ENCODE data around the gene MBTPS1. TPM values are rescaled to one million over a fixed set of nuclear protein-coding genes. Genes with fewer than 3 reads are reported as not detected.

Gene MBTPS1
- total and polyA plus RNA-seq, 2 experiments from 2014 or later = 61.0 to 69.7 TPM

GRCh38 chr16:84085271-84085667 is 31.5 kb downstream of the MBTPS1 start:
- H3K4me3 ChIP-seq = no peak overlapping the region
- TF ChIP-seq CTCF (IDR thresholded peaks at IDR 0.05; ENCODE audit: low read depth, low read length) = no peak
- H3K9me3 ChIP-seq (ENCODE audit: low read depth) = no peaks in the 10 kb centered on the region
- H3K4me1 ChIP-seq (ENCODE audit: low read depth) = no peaks in the 10 kb centered on the region
- H3K27ac ChIP-seq = no peak overlapping the region
- no peaks in the 10 kb centered on the region for H3K27me3 ChIP-seq
- H3K36me3 ChIP-seq = peaks cover 63% of the 10 kb centered on the region
- DNase-seq (ENCODE audit: low read depth in 1 of 2, low spot score in 1 of 2) = no peak

- H3K36me3 ChIP-seq = peaks cover 57% of the 10 kb centered on the region
- no peaks in the 10 kb centered on the region for H3K9me3 ChIP-seq (ENCODE audit: low read depth)
- peak; percentile 72 to 78 for DNase-seq (ENCODE audit: low read depth in 1 of 2, low spot score in 1 of 2)
- no peak overlapping the region for H3K27ac ChIP-seq
- H3K4me1 ChIP-seq (ENCODE audit: low read depth) = no peaks in the 10 kb centered on the region
- peak; percentile 79 for TF ChIP-seq CTCF (IDR thresholded peaks at IDR 0.05; ENCODE audit: low read depth, low read length)
- H3K4me3 ChIP-seq = no peak overlapping the region
- H3K27me3 ChIP-seq = no peaks in the 10 kb centered on the region
Measured at GRCh38 chr16:84084570-84085270, 32.0 kb downstream of the MBTPS1 start.

GRCh38 chr16:84082835-84083569 is 33.7 kb downstream of the MBTPS1 start:
- Histone ChIP-seq H3K9me3 (ENCODE audit: low read depth) (no peaks in the 10 kb centered on the region), H3K27me3 (no peaks in the 10 kb centered on the region), H3K27ac (no peak overlapping the region), H3K4me1 (ENCODE audit: low read depth) (no peaks in the 10 kb centered on the region), H3K36me3 (peaks cover 55% of the 10 kb centered on the region), H3K4me3 (no peak overlapping the region)
- TF ChIP-seq CTCF (IDR thresholded peaks at IDR 0.05; ENCODE audit: low read depth, low read length) = no peak
- DNase-seq (ENCODE audit: low read depth in 1 of 2, low spot score in 1 of 2) = no peak

- no peak for DNase-seq (ENCODE audit: low read depth in 1 of 2, low spot score in 1 of 2)
Measured at GRCh38 chr16:84082110-84082509, 34.6 kb downstream of the MBTPS1 start.

GRCh38 chr16:84081446-84081989 is 35.2 kb downstream of the MBTPS1 start:
- H3K27me3 ChIP-seq = no peaks in the 10 kb centered on the region
- H3K9me3 ChIP-seq (ENCODE audit: low read depth) = no peaks in the 10 kb centered on the region
- no peak overlapping the region for H3K4me3 ChIP-seq
- DNase-seq (ENCODE audit: low read depth in 1 of 2, low spot score in 1 of 2) = no peak
- H3K4me1 ChIP-seq (ENCODE audit: low read depth) = no peaks in the 10 kb centered on the region
- H3K36me3 ChIP-seq = peaks cover 46% of the 10 kb centered on the region
- H3K27ac ChIP-seq = no peak overlapping the region
- TF ChIP-seq CTCF (IDR thresholded peaks at IDR 0.05; ENCODE audit: low read depth, low read length) = no peak

More at GRCh38 chr16:84082110-84082509, 34.6 kb downstream of the MBTPS1 start:
- H3K27ac ChIP-seq = no peak overlapping the region
- TF ChIP-seq CTCF (IDR thresholded peaks at IDR 0.05; ENCODE audit: low read depth, low read length) = no peak
- H3K4me1 ChIP-seq (ENCODE audit: low read depth) = no peaks in the 10 kb centered on the region
- no peak overlapping the region for H3K4me3 ChIP-seq
- H3K36me3 ChIP-seq = peaks cover 52% of the 10 kb centered on the region
- H3K27me3 ChIP-seq = no peaks in the 10 kb centered on the region
- H3K9me3 ChIP-seq (ENCODE audit: low read depth) = no peaks in the 10 kb centered on the region

Measured in cardiac muscle cell (in vitro differentiated cells and primary cell).